GM19463 (cell line): ENCODE results near the gene EFNA5.

Experiments
- ATAC-seq: cut with Tn5 transposase; IDR thresholded peaks from one replicate; pipeline ENCODE4 v1.9.1; 2021; ENCODE audit warnings: mild to moderate bottlenecking, moderate library complexity; ENCODE audit not compliant: unreplicated experiment

Gene EFNA5

DNA sequence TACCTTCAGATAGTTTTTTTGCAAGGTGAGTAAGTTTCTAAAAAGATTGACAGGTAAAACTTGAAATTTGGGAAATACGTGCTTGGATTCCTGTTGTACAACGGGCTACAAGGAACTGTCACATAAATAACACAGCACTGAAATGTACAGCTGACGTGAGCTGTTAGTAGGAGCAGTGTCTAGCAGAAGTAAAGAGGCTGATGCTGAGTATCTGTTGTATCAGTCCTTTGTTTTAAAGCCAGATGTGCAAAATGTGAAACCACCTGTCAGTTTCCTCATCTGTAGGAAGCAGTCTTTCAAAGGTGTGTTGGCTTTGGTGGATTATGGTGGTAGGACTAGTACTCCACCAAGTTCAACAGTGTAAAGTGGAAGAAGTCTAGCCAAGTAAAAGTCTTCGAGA lies 122.3 kb downstream of the EFNA5 start:
- ATAC-seq = no peak

DNA sequence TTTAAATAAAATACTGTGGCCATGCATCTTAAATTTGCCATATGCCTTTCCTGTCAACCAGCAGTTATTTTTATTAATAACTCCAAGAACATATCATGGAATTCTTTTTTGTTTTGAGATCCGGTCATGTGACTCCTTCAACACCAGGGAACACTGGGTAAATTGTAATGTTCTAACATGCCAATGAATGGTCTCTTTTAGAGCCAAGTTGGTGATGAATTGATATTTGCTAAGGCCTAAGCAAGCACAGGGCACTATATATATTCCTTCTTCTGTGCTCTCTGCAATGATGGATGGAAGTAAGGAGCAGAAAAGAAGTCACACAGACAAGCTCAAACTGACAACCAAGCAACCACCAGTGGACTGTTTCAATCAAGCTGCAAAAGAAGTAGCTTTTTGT lies 124.0 kb downstream of the EFNA5 start:
- ATAC-seq = no peak

DNA sequence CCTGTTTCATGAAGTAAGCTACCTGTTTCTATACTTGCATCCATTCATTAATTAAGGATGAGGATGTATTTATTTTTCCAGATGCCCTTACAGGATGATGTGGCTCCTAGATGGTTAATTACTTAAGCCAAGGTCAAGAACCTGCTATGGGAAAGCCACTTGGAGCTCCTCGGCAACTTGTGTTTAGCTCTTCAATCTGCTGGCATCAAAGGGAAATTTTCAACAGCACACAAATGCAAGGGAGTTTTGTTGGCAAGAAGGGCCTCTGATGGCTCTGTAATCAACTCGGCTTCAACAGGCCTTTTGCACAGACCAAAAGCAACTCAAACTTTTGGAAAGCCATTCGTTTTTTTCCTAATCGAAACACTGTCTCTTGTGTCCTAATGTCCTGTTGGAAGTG lies 125.3 kb downstream of the EFNA5 start:
- no peak for ATAC-seq

DNA sequence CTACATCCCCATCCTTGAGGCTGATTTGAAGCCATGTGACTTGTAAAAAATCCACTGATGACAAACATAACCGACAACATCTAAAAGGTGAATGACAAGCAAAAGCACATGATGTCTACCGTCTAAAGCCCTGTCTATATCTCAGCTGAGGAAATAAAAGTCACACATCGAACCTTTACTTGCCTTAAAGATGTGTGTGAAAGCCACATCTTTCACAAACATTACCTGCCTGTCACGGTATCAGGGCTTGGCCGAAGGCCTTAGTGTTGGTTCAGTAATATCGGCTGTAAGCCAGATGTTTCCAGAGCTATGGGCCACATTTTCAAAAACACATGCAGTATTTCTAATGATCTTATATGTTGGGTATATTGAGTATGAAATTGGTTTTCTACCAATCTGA lies 125.8 kb downstream of the EFNA5 start:
- no peak for ATAC-seq

DNA sequence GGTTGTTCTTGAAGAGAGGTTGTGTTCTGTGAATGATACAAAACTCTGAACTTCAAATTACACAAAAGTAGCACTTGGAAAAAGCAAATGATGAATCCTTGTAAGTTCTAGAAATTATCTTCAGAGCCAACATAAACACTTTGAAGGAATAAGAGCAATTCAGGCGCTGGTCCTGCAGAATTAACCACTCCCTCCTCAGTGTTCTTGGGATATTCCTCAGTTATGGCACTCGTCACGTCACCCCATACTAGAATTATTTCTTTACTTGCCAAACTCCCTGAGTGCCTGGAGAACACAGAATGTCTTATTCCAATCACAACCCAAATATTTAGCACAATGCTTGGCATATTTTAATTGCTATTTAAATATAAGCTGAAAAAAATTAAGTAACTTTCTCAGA lies 126.3 kb downstream of the EFNA5 start:
- no peak for ATAC-seq

DNA sequence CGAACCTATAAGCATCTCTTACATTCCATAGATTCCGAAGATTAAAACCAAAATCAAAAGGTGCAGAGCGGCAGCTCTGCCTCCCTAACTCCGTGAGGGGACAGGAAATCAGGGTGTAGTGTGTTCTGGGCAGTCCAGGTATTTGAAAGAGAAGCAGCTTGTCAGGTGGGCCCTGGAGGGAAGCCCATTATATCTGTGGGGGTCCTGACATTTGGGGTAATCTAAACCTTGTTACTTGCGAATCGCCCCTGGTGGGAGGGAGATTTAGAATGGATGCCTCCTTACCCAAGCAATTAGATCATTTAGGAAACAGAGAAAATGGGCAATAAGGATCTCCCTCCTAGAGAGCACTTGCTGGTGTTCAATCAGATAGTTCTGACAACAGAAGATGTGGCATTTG lies 126.9 kb downstream of the EFNA5 start:
- ATAC-seq = no peak

DNA sequence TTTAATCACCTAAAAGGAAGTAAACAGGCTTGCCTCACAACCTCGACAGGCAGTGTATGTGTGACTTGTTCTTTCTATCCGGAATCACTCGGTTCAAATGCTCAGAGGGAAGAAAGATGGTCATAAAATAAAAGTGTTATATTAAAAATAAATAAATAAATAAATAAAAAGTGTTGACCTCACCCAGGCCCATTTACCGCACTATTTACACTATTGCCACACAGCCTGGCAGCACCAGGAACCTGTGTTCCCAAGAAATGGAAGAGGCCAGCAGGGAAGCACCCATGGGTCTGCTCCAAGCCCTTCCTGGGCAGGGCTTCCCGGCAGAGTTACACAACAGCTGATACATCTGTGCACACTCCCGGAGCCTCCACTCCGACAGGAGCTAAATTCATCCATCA lies 127.9 kb downstream of the EFNA5 start:
- no peak for ATAC-seq

DNA sequence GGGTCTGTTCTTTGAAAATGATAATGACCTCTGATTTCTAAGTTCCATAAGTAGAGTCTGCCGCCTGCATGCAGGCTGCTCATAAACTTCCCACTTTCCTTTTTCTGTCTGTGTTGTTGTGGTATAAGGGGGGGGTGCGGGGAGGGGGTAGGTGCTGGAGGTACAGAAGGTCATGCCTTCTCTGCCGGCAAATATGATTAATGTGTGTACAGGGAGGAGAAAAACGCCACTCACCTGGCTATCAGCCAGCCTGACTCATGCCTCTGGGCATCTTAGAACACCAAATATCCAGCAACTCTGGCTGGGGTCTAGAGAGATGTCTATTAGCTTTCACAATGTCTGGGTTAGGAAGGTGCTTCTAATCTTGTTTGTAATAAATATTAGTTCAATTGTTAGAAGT lies 128.3 kb downstream of the EFNA5 start:
- ATAC-seq = peak; percentile 81

DNA sequence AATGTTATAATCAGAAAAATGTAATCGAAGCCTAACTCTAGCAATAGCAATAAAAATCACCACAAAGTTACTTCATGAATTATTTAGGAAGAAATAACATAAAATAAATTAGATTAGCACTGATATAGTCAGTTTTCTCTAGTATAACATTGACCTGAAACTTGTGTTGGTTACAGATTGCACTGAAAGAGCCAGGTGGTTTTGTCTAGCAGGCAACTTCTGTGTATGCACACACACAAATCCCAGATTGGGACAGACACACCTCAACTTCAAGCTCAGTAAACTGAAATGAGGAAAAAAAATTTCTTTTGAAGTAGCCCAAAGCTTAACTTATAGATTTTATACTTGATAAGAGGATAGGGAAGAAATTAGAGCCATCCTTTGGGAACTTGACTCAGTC lies 129.3 kb downstream of the EFNA5 start:
- ATAC-seq = peak; percentile 43

DNA sequence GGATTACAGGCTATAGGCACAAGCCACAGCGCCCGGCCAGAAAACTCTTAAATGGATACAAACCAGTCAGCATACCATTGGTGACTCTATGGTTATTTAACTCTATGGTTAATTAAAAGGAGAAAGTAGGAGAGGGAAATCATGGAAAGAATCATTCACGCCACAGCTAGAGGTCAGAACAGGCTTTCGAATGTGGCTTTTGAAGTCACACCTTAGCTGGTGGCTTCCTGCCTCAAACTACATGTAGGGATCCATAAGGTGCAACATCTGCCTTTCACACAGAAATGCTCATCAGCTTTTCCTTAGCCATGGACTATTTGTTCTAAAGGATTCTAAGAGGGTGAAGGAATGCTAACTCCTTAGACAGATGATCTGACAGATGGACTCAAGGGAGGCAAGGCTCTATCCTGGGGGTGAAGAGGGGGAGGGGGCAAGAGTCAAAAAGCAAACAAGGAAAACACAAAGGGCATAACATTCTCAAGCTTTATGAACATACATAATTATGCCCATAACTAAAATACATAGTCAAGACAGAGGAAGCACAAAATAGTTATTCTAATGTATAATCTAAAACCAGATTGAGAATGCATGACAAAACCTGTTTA lies 130.9 kb downstream of the EFNA5 start:
- no peak for ATAC-seq

DNA sequence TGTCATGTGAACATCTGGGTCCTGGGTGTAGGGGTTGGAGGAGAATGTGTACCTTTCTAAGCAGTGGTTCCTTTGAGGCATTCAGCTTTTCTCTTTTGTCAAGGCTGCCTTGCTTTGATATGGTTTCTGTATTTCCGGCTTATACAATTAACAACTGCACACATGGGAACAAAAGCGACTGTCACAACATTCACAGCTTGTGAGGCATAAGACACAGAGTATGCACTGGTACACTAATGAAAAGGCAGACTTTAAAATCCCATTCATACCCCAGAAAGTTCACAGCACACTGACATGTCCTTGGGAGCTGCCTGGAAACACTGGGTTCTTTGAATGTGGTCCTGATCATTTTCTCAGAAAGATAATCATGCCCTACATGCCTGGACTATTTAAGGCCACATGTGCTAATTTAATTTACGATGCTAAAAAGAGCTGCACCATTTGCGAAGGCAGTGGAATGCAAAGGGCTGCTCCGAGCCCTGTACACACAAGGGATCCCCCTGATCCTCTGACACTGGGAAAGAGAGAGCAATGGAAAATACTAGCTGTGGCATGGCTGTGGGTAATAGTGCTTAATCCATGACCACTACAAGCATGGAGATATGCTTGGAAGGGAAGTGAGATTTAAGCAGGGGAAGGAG lies 131.8 kb downstream of the EFNA5 start:
- no peak for ATAC-seq

DNA sequence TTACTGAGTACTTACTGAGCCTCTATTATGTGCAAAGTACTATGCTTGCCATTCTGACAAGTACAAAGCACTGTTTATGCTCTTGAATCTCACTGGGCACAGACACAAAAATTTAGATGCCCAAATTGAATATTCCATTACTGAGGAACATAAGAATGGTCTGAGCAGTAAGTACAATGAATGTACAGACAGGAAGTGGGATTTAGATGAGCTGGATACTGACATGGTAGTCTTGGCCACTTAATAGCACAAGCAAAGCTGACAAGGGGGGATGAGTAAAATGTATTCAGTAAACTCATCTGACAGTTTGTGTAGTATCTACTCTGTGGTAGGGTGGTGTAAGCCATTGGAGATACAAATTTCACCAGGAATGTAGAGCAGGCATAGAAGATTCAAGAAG lies 132.4 kb downstream of the EFNA5 start:
- no peak for ATAC-seq

DNA sequence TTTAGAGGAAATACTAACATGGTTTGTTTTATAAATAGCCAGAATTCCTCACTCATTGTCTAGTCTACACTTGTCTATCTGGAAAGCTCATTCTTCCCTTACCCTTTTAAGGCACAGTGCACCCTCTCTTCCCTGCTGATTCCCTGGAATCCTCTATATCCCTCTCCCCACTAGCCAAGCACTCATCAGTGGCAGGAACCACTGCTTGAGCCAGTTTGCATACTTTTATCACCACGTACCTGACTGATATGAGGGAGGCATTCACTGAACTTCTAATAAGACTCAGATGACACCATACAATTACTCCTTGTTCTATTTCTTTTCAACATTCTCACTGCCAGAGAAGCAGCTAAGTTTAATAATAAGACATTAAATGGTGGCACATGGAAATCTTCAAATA lies 134.9 kb downstream of the EFNA5 start:
- ATAC-seq = no peak

DNA sequence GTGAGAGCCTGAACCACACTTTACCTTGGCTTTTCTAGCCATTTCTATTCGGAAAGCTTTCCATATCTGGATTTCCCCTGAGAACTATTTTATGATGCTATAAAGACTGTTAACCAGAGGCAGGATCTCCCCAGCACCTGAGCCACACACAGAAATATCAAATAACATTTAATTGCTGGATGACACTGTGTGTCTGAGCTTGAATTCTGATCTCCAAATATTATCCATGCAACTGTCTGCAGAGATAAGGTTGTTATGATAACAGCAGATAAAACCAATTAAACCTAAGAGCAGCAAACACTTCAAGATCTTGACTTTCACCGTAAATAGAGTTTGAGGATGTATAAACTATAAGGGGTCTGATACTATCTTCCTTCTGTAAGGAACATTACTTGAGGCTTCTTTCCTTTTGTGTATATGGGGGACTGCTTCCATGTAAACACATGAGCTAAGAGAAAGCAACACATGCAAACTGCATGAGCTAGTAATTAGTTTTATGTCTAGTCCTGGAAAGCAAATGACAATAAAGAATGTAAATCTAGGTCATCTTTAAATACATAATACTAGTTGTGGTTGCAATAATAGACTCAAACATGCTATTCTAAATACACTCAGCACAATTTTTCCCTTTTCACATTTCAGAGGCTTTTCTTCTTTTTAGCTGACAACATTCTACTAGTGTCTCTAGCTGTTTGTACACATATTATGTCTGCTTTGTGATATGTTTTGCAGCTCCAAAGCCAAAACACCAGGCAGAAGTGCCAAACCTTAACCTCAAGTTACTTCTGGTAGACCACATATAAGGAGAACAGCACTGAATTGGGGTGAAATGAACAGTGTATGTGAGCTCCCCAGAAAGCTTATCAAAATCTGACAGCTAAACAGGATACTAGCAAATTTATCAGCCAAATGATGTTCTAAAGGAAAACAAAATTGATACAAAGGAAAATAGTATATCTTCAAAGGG lies 136.5 kb downstream of the EFNA5 start:
- ATAC-seq = no peak

DNA sequence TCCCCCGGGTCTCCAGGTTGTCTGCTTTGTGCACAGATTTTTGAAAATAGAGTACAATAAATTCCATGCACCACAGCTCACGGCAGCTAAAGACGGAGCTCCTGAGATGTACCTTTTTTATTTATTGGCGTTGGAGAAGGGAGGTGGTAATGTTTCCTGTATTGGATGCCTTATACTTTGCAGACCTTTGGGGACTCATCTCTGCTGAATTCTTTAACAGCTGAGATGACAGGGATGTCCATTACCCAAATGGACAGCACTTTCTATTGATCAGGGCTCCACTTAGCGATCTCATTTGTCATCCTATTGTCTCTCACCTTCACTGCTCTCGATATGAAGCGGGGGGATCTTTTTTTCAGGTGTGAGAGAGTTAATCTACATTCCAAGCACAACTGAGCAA lies 137.8 kb downstream of the EFNA5 start:
- ATAC-seq = no peak

DNA sequence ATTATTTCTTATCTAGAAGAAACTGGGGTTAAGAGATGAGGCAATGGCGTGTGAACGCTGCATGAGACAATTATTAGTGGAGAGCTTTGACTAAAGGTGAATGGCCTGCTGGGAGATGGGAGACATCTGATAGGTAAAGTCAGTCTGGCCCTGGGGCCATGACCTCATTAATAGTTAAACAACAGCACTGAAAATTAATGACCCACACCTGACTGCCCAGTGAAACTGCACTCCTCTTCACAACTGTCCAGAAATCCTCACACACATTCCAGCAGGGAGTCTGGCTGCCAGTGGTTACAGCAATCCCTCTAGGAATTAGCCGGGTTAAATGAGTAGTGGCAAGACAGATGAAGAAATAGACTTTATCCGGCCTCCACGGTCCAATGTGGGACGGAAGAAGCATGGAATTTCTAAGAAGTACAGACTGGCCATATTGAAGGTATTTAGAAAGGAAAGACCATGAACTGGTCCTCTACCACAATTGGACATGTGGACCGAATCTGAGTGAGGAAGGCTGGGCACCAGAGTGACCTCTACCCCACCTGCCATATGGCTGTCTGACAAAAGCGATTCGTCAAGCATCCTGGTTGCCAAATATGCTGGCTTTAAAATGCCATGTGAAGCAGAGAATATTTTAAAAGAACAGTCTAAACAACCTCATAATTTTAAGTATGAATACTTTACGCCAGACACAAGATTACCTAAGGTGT lies 138.4 kb downstream of the EFNA5 start:
- no peak for ATAC-seq

DNA sequence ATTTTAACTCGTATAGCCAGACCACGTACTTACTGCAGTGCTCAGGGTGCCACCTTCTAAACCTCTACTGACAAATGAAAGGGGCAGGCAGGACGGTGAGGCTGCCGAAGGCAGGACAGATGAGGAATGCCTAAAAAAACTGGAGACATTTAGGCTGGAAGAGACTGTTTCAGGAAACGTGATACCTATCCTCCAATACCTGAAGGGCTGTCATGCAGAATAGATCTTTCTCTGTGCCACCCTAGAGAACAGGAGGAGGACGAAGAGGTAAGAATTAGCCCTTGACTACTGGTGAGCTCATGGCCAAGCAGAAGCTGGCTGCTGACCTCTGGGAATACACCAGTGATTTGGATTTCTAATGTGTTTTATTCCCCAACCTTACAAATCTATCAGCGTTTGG lies 139.4 kb downstream of the EFNA5 start:
- no peak for ATAC-seq

DNA sequence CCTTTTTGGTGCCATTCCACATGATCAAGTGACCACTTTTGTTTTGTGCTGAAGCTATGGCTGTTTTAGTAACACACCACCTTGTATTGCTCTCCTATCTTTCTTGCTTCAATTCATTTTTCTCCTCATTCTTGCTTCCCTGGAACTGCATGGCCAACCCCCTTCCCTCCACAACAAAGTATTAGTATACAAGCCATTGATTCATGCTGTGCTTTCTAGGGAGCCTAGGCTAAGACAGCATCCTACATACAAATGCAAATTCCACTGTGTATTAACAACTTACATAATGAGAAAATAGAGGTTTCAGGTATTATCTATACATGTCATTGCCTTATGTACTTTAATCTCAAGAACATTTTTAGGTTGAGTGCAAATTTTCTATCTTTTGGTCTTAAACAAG lies 141.1 kb downstream of the EFNA5 start:
- ATAC-seq = no peak

DNA sequence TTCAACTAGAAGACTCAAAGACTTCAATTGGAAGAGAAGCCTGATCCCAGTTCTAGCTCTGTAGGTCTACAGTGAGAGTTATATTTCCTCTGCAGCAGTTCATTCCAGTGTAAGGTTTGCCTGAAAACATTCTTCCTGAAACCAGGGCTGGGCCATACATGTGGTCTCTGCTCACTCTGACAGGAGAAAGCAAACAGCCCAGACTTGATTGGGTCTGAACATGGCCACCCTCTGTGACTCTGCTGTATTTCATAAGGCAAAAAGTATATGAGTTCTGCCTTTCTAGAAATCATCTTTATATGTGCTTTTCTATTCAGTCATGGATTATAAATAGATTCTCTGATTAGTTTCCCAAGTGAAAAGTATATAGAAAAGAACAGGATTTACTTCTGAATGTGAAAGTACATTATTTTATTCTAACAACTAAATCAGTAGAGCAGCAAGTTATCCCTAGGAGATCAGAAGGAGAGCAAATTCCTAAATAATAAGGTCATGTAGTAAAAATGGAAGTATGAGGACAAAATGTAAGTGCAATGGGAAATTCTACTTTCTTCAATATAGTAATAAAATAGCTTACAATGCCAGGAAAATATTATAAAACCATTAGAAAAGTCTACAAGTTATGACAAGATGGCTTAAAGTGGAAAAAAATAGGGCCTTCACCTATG lies 144.3 kb downstream of the EFNA5 start:
- no peak for ATAC-seq

DNA sequence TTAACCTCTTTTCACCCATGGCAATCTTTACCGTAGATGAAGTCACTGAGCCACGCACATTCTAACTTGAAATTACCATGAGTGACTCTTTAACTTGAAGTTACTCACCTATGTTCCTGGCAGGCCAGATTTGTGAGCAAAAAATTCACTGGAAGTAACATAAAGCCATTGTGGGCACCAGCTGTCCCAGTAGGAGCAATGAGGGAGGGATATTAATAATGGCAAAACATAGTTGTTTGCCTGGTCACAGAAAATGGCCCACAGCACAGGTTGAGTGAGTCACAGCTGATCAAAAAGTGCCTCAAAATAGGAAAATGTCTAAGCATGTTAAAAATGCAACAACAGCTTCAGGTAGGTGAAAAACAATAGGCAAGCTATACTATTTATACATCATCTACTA lies 146.6 kb downstream of the EFNA5 start:
- no peak for ATAC-seq
